ENCODE data around the gene CYYR1. TPM values are rescaled to one million over a fixed set of nuclear protein-coding genes. Genes with fewer than 3 reads are reported as not detected.

CYYR1 gene
- total and polyA plus RNA-seq, 4 donors, result 1.9 to 3.4 (median 2.2) TPM

DNA sequence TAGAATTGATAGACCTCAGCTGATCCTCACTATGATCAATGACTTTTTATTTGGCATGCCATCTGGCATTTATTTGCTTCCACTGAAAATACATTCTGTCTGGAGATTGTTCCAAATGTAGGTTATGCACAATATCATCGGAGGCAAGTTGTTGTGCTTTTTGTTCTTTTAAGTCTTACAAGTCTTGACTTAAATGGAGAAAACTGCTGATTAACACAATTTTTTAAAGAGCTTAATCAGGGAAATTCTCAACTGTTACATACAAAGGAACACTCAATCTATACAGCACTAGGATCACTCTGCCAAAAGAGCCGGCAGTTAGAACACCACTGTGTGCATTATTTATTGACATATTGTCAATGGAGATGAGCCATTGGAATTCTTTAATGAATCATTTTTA, 19.2 kb downstream of the CYYR1 start:
- TF ChIP-seq EGR1 (IDR thresholded peaks at IDR 0.05; ENCODE audit: low read depth in 2 of 2) (no peak), RAD21 (IDR thresholded peaks at IDR 0.05) (no peak), HNF4A (conservative IDR thresholded peaks at IDR 0.05) (no peak), FOXA1 (IDR thresholded peaks at IDR 0.05) (no peak), RXRA (IDR thresholded peaks at IDR 0.05) (no peak), REST (IDR thresholded peaks at IDR 0.05) (no peak), HNF4G (IDR thresholded peaks at IDR 0.05) (no peak), GABPA (IDR thresholded peaks at IDR 0.05 in 1 of 2, conservative IDR thresholded peaks at IDR 0.05 in 1 of 2) (no peak), CTCF (IDR thresholded peaks at IDR 0.05; ENCODE audit: low read depth, low read length, missing input control) (no peak), SP1 (IDR thresholded peaks at IDR 0.05) (no peak), FOXA2 (IDR thresholded peaks at IDR 0.05) (no peak), YY1 (IDR thresholded peaks at IDR 0.05) (no peak), MAX (IDR thresholded peaks at IDR 0.05) (no peak), JUND (IDR thresholded peaks at IDR 0.05) (no peak), NR2F2 (IDR thresholded peaks at IDR 0.05) (no peak), TAF1 (conservative IDR thresholded peaks at IDR 0.05) (no peak)
- TF ChIP-seq, protein P1, sequence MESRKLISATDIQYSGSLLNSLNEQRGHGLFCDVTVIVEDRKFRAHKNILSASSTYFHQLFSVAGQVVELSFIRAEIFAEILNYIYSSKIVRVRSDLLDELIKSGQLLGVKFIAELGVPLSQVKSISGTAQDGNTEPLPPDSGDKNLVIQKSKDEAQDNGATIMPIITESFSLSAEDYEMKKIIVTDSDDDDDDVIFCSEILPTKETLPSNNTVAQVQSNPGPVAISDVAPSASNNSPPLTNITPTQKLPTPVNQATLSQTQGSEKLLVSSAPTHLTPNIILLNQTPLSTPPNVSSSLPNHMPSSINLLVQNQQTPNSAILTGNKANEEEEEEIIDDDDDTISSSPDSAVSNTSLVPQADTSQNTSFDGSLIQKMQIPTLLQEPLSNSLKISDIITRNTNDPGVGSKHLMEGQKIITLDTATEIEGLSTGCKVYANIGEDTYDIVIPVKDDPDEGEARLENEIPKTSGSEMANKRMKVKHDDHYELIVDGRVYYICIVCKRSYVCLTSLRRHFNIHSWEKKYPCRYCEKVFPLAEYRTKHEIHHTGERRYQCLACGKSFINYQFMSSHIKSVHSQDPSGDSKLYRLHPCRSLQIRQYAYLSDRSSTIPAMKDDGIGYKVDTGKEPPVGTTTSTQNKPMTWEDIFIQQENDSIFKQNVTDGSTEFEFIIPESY (IDR thresholded peaks at IDR 0.05), result no peak
- TF ChIP-seq, protein P2, sequence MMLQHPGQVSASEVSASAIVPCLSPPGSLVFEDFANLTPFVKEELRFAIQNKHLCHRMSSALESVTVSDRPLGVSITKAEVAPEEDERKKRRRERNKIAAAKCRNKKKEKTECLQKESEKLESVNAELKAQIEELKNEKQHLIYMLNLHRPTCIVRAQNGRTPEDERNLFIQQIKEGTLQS (IDR thresholded peaks at IDR 0.05), result no peak
- H3K27ac ChIP-seq (ENCODE audit: low read depth in 1 of 2, low read length in 2 of 2), result no peak overlapping the region
- WGBS, result 80% methylated on average over 2 of the region's 2 CpGs

More for the DNA sequence above, 19.2 kb downstream of the CYYR1 start:
- Histone ChIP-seq H3K9ac (ENCODE audit: low read depth in 1 of 2, low read length in 2 of 2) (no peak overlapping the region), H3K36me3 (ENCODE audit: control insufficient read depth in 4 of 4, insufficient read depth in 3 of 4, low read depth in 1 of 4, low read length in 3 of 4) (no peaks in the 10 kb centered on the region), H3K4me3 (ENCODE audit: low read depth in 1 of 3, low read length in 3 of 3) (no peak overlapping the region), H3K27me3 (ENCODE audit: control insufficient read depth in 4 of 4, insufficient read depth in 4 of 4, low read length in 3 of 4) (no peaks in the 10 kb centered on the region), H3K4me1 (ENCODE audit: control insufficient read depth in 4 of 4, insufficient read depth in 4 of 4, low read length in 3 of 4) (no peaks in the 10 kb centered on the region), H3K9me3 (ENCODE audit: control insufficient read depth in 4 of 4, low read length in 3 of 4) (no peaks in the 10 kb centered on the region)
- DNase-seq (ENCODE audit: low spot score), result no peak

Measured in liver (tissue), 9 donors.